ENCODE data around the gene TMEM169. TPM values are rescaled to one million over a fixed set of nuclear protein-coding genes. Genes with fewer than 3 reads are reported as not detected.

The TMEM169 gene
- total and polyA plus RNA-seq, 10 of the 15 experiments (the other 5 are each of a cell fraction or from before 2014, with no cell fraction given), result 0.23 to 3.2 (median 2.3) TPM

- TF ChIP-seq HSF1 (IDR thresholded peaks at IDR 0.05; ENCODE audit: low read depth, low read length) (0 out of 2 replicates have a peak, but pooled peaks have one; percentile 40), KAT2A (conservative IDR thresholded peaks at IDR 0.05; ENCODE audit: control insufficient read depth, low read depth, low read length) (no peak), LARP7 (IDR thresholded peaks at IDR 0.05) (peak; percentile 40; the same call in 1 of the 2 replicates), RELA (IDR thresholded peaks at IDR 0.05; ENCODE audit: borderline replicate concordance, partially characterized antibody) (peak; percentile 55), ZBTB11 (CRISPR knock-in tag; IDR thresholded peaks at IDR 0.05) (no peak), MYB (IDR thresholded peaks at IDR 0.05; ENCODE audit: borderline replicate concordance, low read depth, low read length) (no peak), E2F8 (IDR thresholded peaks at IDR 0.05; ENCODE audit: low read depth, partially characterized antibody) (peak; percentile 93), POU2F2 (IDR thresholded peaks at IDR 0.05; ENCODE audit: borderline replicate concordance, low read depth, low read length) (peak; percentile 48; the same call in 2 of the 3 replicates), TARDBP (IDR thresholded peaks at IDR 0.05; ENCODE audit: borderline replicate concordance) (no peak), YY1 (IDR thresholded peaks at IDR 0.05; ENCODE audit: low read depth, low read length) (peak; percentile 78), MTA2 (IDR thresholded peaks at IDR 0.05; ENCODE audit: low read depth) (no peak), EED (IDR thresholded peaks at IDR 0.05; ENCODE audit: low read depth) (peak; percentile 50; the same call in 1 of the 2 replicates), SUZ12 (IDR thresholded peaks at IDR 0.05; ENCODE audit: unreplicated experiment) (no peak), NFYB (IDR thresholded peaks at IDR 0.05; ENCODE audit: insufficient read depth, low read depth, low read length) (no peak), ETV6 (conservative IDR thresholded peaks at IDR 0.05 in 1 of 2, IDR thresholded peaks at IDR 0.05 in 1 of 2; ENCODE audit: borderline replicate concordance in 1 of 2, low read depth in 1 of 2) (peak; percentile 87 to 100; a peak in 3 of 4 replicates), HDGF (IDR thresholded peaks at IDR 0.05) (peak; percentile 90; the same call in 1 of the 2 replicates), USF1 (IDR thresholded peaks at IDR 0.05; ENCODE audit: borderline replicate concordance, extremely low read length, insufficient read depth, low read depth, low read length) (no peak), NBN (IDR thresholded peaks at IDR 0.05) (no peak; the same call in 1 of the 2 replicates)
These were observed 27.5 kb downstream of the TMEM169 start, which contains the start of gene XRCC5 (continued) for GRCh38 chr2:216108967-216109921.
